ENCODE measurements around the gene ARRB2.

GRCh38 chr17:4728124-4728523 lies 17.7 kb downstream of the ARRB2 start:
- TF ChIP-seq, protein P1, sequence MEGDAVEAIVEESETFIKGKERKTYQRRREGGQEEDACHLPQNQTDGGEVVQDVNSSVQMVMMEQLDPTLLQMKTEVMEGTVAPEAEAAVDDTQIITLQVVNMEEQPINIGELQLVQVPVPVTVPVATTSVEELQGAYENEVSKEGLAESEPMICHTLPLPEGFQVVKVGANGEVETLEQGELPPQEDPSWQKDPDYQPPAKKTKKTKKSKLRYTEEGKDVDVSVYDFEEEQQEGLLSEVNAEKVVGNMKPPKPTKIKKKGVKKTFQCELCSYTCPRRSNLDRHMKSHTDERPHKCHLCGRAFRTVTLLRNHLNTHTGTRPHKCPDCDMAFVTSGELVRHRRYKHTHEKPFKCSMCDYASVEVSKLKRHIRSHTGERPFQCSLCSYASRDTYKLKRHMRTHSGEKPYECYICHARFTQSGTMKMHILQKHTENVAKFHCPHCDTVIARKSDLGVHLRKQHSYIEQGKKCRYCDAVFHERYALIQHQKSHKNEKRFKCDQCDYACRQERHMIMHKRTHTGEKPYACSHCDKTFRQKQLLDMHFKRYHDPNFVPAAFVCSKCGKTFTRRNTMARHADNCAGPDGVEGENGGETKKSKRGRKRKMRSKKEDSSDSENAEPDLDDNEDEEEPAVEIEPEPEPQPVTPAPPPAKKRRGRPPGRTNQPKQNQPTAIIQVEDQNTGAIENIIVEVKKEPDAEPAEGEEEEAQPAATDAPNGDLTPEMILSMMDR (IDR thresholded peaks at IDR 0.05; ENCODE audit: low read depth, low read length, missing input control) = no peak
- TF ChIP-seq JUND (IDR thresholded peaks at IDR 0.05) (no peak), YY1 (IDR thresholded peaks at IDR 0.05) (no peak), ATF3 (IDR thresholded peaks at IDR 0.05) (no peak), RAD21 (IDR thresholded peaks at IDR 0.05) (no peak), SP1 (IDR thresholded peaks at IDR 0.05) (no peak), REST (IDR thresholded peaks at IDR 0.05) (no peak), GABPA (IDR thresholded peaks at IDR 0.05 in 1 of 2, conservative IDR thresholded peaks at IDR 0.05 in 1 of 2) (no peak), FOXA1 (IDR thresholded peaks at IDR 0.05) (no peak), NR2F2 (IDR thresholded peaks at IDR 0.05) (no peak), EGR1 (IDR thresholded peaks at IDR 0.05; ENCODE audit: low read depth in 2 of 2) (no peak)
- TF ChIP-seq, protein P2, sequence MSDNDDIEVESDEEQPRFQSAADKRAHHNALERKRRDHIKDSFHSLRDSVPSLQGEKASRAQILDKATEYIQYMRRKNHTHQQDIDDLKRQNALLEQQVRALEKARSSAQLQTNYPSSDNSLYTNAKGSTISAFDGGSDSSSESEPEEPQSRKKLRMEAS (IDR thresholded peaks at IDR 0.05) = no peak
- TF ChIP-seq, protein P3, sequence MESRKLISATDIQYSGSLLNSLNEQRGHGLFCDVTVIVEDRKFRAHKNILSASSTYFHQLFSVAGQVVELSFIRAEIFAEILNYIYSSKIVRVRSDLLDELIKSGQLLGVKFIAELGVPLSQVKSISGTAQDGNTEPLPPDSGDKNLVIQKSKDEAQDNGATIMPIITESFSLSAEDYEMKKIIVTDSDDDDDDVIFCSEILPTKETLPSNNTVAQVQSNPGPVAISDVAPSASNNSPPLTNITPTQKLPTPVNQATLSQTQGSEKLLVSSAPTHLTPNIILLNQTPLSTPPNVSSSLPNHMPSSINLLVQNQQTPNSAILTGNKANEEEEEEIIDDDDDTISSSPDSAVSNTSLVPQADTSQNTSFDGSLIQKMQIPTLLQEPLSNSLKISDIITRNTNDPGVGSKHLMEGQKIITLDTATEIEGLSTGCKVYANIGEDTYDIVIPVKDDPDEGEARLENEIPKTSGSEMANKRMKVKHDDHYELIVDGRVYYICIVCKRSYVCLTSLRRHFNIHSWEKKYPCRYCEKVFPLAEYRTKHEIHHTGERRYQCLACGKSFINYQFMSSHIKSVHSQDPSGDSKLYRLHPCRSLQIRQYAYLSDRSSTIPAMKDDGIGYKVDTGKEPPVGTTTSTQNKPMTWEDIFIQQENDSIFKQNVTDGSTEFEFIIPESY (IDR thresholded peaks at IDR 0.05) = no peak
